Choroid plexus epithelial cell (primary cell): ENCODE measurements around the gene BRMS1.
A peak's percentile ranks its signal among the peaks of the same experiment; 100 is the strongest.

ENCODE experiments used
- DNase-seq: peaks from one replicate; pipeline ENCODE4 v3.0.0-alpha.2; 2010; ENCODE audit warnings: low read depth
- H3K4me3 ChIP-seq: 2 replicates; pipeline ENCODE4 v1.5.1; 2011; ENCODE audit warnings: low read depth, mild to moderate bottlenecking, control low read depth, low read length, moderate library complexity
- CTCF ChIP-seq: conservative IDR thresholded peaks from 2 replicates; pipeline ENCODE4 v1.5.1; 2011; ENCODE audit warnings: low read depth, mild to moderate bottlenecking, control low read depth, inconsistent platforms, low read length, moderate library complexity

Gene BRMS1

GRCh38 chr11:66316849-66317251 is 28.1 kb downstream of the BRMS1 start, which contains the start of gene CD248:
TSS of gene CD248 (minus strand) at chr11:66317044. CDS start at chr11:66317027, 17 bp downstream.
- peak; percentile 86 for DNase-seq
- no peak for TF ChIP-seq CTCF
- peak within 1 kb of the TSS; percentile 74 for H3K4me3 ChIP-seq

GRCh38 chr11:66315921-66316811 is 28.7 kb downstream of the BRMS1 start:
- no peak for TF ChIP-seq CTCF
- H3K4me3 ChIP-seq: peak overlapping the region; percentile 74
- no peak for DNase-seq

- no peak for TF ChIP-seq CTCF
- H3K4me3 ChIP-seq: peak overlapping the region; percentile 74
- no peak for DNase-seq
Observed at GRCh38 chr11:66315498-66315885, 29.4 kb downstream of the BRMS1 start.

- no peak for TF ChIP-seq CTCF
- no peak for DNase-seq
- peak overlapping the region; percentile 74 for H3K4me3 ChIP-seq
Observed at GRCh38 chr11:66314561-66315497, 30.1 kb downstream of the BRMS1 start.

GRCh38 chr11:66314186-66314501 is 30.8 kb downstream of the BRMS1 start:
- no peak for DNase-seq
- no peak for TF ChIP-seq CTCF
- peak overlapping the region; percentile 74 for H3K4me3 ChIP-seq

GRCh38 chr11:66313321-66314185 is 31.4 kb downstream of the BRMS1 start:
- peak; percentile 51 for DNase-seq
- H3K4me3 ChIP-seq: peak overlapping the region; percentile 74
- peak; percentile 54 for TF ChIP-seq CTCF
